HepG2 (cell line): Measurements from ENCODE around the gene RBP4. TPM values are rescaled to one million over a fixed set of nuclear protein-coding genes. Genes with fewer than 3 reads are reported as not detected.

ENCODE experiments used
- ARNTL ChIP-seq: sonication (generic); formaldehyde crosslinking; IDR thresholded peaks from 2 replicates; pipeline ENCODE4 v1.4.0; 2020; ENCODE audit warnings: mild to moderate bottlenecking, missing genetic modification reagents
- GATAD1 ChIP-seq: IDR thresholded peaks from 2 replicates; pipeline ENCODE4 v1.6.1; 2016; ENCODE audit warnings: missing genetic modification reagents, missing compliant biosample characterization
- GFI1 ChIP-seq: sonication (generic); formaldehyde crosslinking; IDR thresholded peaks from 2 replicates; pipeline ENCODE4 v1.5.0; 2020; ENCODE audit warnings: missing genetic modification reagents, mild to moderate bottlenecking, borderline replicate concordance
- HIVEP1 ChIP-seq: sonication (generic); formaldehyde crosslinking; IDR thresholded peaks from 2 replicates; pipeline ENCODE4 v1.4.0; 2020; ENCODE audit warnings: mild to moderate bottlenecking, missing genetic modification reagents
- KAT8 ChIP-seq: IDR thresholded peaks from 2 replicates; pipeline ENCODE4 v1.6.1; 2016; ENCODE audit warnings: missing genetic modification reagents, missing compliant biosample characterization
- KLF9 ChIP-seq: IDR thresholded peaks from 2 replicates; pipeline ENCODE4 v1.6.1; 2016; ENCODE audit warnings: low read depth
- MXI1 ChIP-seq: IDR thresholded peaks from 3 replicates; pipeline ENCODE4 v1.6.1; 2012; ENCODE audit warnings: low read depth, low read length, inconsistent platforms, borderline replicate concordance
- RAD21 ChIP-seq: fragments of 450-650 bp; formaldehyde crosslinking; IDR thresholded peaks from 2 replicates; pipeline ENCODE4 v1.5.0; 2020; ENCODE audit warnings: mild to moderate bottlenecking
- RBAK ChIP-seq: sonication (generic); formaldehyde crosslinking; IDR thresholded peaks from 2 replicates; pipeline ENCODE4 v1.5.1; 2020; ENCODE audit warnings: mild to moderate bottlenecking, missing genetic modification reagents
- SMYD3 ChIP-seq: sonication (generic); formaldehyde crosslinking; IDR thresholded peaks from 2 replicates; pipeline ENCODE4 v1.8.1; 2023; ENCODE audit warnings: mild to moderate bottlenecking, missing genetic modification reagents
- SPEN ChIP-seq: sonication (generic); formaldehyde crosslinking; IDR thresholded peaks from 2 replicates; pipeline ENCODE4 v1.5.1; 2020; ENCODE audit warnings: low read depth, mild to moderate bottlenecking, missing genetic modification reagents
- TAF1 ChIP-seq: sonication (generic); formaldehyde crosslinking; IDR thresholded peaks from 2 replicates; pipeline ENCODE4 v1.4.0; 2020; ENCODE audit warnings: missing genetic modification reagents
- ZBTB8A ChIP-seq: sonication (generic); formaldehyde crosslinking; IDR thresholded peaks from 2 replicates; pipeline ENCODE4 v1.4.0; 2020; ENCODE audit warnings: mild to moderate bottlenecking, low read depth, missing genetic modification reagents, borderline replicate concordance
- ZNF205 ChIP-seq: IDR thresholded peaks from 2 replicates; pipeline ENCODE4 v1.6.1; 2018; ENCODE audit warnings: missing biosample characterization, missing genetic modification reagents
- ZNF274 ChIP-seq: sonication (generic); formaldehyde crosslinking; IDR thresholded peaks from 2 replicates; pipeline ENCODE4 v1.5.1; 2020; ENCODE audit warnings: mild to moderate bottlenecking, missing genetic modification reagents
- ZNF501 ChIP-seq: sonication (generic); formaldehyde crosslinking; IDR thresholded peaks from 2 replicates; pipeline ENCODE4 v1.5.1; 2020; ENCODE audit warnings: mild to moderate bottlenecking, moderate library complexity, missing genetic modification reagents
- ZNF530 ChIP-seq: sonication (generic); formaldehyde crosslinking; IDR thresholded peaks from 2 replicates; pipeline ENCODE4 v1.5.0; 2020; ENCODE audit warnings: low read depth, mild to moderate bottlenecking, missing genetic modification reagents
- ZNF746 ChIP-seq: sonication (generic); formaldehyde crosslinking; IDR thresholded peaks from 2 replicates; pipeline ENCODE4 v1.8.0; 2022; ENCODE audit warnings: mild to moderate bottlenecking, missing genetic modification reagents
- ZNF879 ChIP-seq: sonication (generic); formaldehyde crosslinking; IDR thresholded peaks from 2 replicates; pipeline ENCODE4 v1.8.1; 2023; ENCODE audit warnings: missing genetic modification reagents
- ZSCAN20 ChIP-seq: sonication (generic); formaldehyde crosslinking; IDR thresholded peaks from 2 replicates; pipeline ENCODE4 v1.4.0; 2020; ENCODE audit warnings: missing genetic modification reagents, mild to moderate bottlenecking, borderline replicate concordance
- polyA plus RNA-seq, 8 experiments: library from polyadenylated mRNA; depleted of rRNA in 3 of 8; stranded (reverse) in 7 of 8; unstranded in 1 of 8; fragments of >200 nt; fragmentation: Illumina TruSeq in 4 of 8; extraction: Trizol in 4 of 8; gene quantifications; 2 replicates each; pipeline versions ENCODE4 v1.2.1 to v1.2.3, GENCODE V29; 2011 to 2016; ENCODE audit warnings: low read depth in 4 of 8, missing spikeins in 1 of 8, mixed read lengths in 1 of 8; ENCODE audit not compliant: insufficient read depth in 1 of 8
- total RNA-seq, 5 experiments: library from RNA; depleted of rRNA; stranded (reverse); fragments of >200 nt; fragmentation: Illumina TruSeq; extraction: Trizol; gene quantifications; 2 replicates each; pipeline ENCODE4 v1.2.3, GENCODE V29; 2016; ENCODE audit warnings: low read depth in 1 of 5
- TF ChIP-seq, protein P1 (sequence below): sonication (generic); formaldehyde crosslinking; IDR thresholded peaks from 2 replicates; pipeline ENCODE4 v1.5.0; 2020; ENCODE audit warnings: missing genetic modification reagents, mild to moderate bottlenecking, borderline replicate concordance
- TF ChIP-seq, protein P2 (sequence below): sonication (generic); formaldehyde crosslinking; IDR thresholded peaks from 2 replicates; pipeline ENCODE4 v1.4.0; 2020; ENCODE audit warnings: low read depth, mild to moderate bottlenecking, missing genetic modification reagents
- TF ChIP-seq, protein P3 (sequence below): sonication (generic); formaldehyde crosslinking; IDR thresholded peaks from 2 replicates; pipeline ENCODE4 v1.5.0; 2020; ENCODE audit warnings: missing genetic modification reagents
- TF ChIP-seq, protein P4 (sequence below): IDR thresholded peaks from 2 replicates; pipeline ENCODE4 v1.6.1; 2016; ENCODE audit warnings: low read depth, missing genetic modification reagents, missing compliant biosample characterization
- TF ChIP-seq, protein P5 (sequence below): sonication (generic); formaldehyde crosslinking; IDR thresholded peaks from 2 replicates; pipeline ENCODE4 v1.8.0; 2023; ENCODE audit warnings: mild to moderate bottlenecking, missing genetic modification reagents

RBP4 gene
- total and polyA plus RNA-seq, 2 of the 13 experiments (the other 11 are each of a cell fraction or from before 2014, with no cell fraction given): 642 to 931 TPM

DNA sequence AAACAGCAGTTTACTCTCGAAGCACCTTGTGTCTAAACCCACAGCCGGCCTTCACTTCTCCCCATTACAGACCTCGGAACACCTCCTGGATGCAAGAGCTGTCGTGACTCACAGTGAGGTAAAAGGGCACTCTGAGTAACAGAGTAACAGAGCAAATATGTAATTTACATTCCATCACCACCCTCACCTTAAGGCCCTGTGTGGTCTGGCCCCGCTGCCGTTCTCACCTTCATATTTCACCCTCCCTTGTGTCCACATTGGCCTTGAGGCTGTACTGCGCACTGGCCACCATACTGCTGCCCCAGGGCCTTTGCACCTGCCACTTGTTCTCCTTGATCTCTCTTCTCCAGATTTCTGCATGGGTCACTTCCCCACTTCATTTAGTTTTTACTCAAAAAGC lies 21.9 kb downstream of the RBP4 start (continued):
- no peak for TF ChIP-seq ZNF530 (CRISPR knock-in tag)
- TF ChIP-seq TAF1: no peak
- TF ChIP-seq ZNF501: no peak
- TF ChIP-seq ARNTL (CRISPR knock-in tag): no peak
- TF ChIP-seq ZNF879 (CRISPR knock-in tag): no peak
- no peak for TF ChIP-seq ZNF746 (CRISPR knock-in tag)
- no peak for TF ChIP-seq ZSCAN20 (CRISPR knock-in tag)
- no peak for TF ChIP-seq RBAK (CRISPR knock-in tag)
- no peak for TF ChIP-seq KLF9 (CRISPR knock-in tag)
- TF ChIP-seq GATAD1: no peak
- TF ChIP-seq SPEN (CRISPR knock-in tag): no peak
- TF ChIP-seq ZBTB8A (CRISPR knock-in tag): no peak
- TF ChIP-seq MXI1: no peak
- TF ChIP-seq, protein P1, sequence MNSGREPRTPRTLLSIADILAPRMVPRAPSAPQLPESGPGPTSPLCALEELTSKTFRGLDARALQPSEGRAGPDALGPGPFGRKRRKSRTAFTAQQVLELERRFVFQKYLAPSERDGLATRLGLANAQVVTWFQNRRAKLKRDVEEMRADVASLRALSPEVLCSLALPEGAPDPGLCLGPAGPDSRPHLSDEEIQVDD (CRISPR knock-in tag): no peak
- TF ChIP-seq ZNF205 (CRISPR knock-in tag): no peak
- TF ChIP-seq GFI1 (CRISPR knock-in tag): no peak
- no peak for TF ChIP-seq SMYD3 (CRISPR knock-in tag)
- TF ChIP-seq, protein P2, sequence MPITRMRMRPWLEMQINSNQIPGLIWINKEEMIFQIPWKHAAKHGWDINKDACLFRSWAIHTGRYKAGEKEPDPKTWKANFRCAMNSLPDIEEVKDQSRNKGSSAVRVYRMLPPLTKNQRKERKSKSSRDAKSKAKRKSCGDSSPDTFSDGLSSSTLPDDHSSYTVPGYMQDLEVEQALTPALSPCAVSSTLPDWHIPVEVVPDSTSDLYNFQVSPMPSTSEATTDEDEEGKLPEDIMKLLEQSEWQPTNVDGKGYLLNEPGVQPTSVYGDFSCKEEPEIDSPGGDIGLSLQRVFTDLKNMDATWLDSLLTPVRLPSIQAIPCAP (CRISPR knock-in tag): no peak
- TF ChIP-seq, protein P3, sequence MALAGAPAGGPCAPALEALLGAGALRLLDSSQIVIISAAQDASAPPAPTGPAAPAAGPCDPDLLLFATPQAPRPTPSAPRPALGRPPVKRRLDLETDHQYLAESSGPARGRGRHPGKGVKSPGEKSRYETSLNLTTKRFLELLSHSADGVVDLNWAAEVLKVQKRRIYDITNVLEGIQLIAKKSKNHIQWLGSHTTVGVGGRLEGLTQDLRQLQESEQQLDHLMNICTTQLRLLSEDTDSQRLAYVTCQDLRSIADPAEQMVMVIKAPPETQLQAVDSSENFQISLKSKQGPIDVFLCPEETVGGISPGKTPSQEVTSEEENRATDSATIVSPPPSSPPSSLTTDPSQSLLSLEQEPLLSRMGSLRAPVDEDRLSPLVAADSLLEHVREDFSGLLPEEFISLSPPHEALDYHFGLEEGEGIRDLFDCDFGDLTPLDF: no peak
- no peak for TF ChIP-seq ZNF274 (CRISPR knock-in tag)
- no peak for TF ChIP-seq HIVEP1 (CRISPR knock-in tag)
- TF ChIP-seq, protein P4, sequence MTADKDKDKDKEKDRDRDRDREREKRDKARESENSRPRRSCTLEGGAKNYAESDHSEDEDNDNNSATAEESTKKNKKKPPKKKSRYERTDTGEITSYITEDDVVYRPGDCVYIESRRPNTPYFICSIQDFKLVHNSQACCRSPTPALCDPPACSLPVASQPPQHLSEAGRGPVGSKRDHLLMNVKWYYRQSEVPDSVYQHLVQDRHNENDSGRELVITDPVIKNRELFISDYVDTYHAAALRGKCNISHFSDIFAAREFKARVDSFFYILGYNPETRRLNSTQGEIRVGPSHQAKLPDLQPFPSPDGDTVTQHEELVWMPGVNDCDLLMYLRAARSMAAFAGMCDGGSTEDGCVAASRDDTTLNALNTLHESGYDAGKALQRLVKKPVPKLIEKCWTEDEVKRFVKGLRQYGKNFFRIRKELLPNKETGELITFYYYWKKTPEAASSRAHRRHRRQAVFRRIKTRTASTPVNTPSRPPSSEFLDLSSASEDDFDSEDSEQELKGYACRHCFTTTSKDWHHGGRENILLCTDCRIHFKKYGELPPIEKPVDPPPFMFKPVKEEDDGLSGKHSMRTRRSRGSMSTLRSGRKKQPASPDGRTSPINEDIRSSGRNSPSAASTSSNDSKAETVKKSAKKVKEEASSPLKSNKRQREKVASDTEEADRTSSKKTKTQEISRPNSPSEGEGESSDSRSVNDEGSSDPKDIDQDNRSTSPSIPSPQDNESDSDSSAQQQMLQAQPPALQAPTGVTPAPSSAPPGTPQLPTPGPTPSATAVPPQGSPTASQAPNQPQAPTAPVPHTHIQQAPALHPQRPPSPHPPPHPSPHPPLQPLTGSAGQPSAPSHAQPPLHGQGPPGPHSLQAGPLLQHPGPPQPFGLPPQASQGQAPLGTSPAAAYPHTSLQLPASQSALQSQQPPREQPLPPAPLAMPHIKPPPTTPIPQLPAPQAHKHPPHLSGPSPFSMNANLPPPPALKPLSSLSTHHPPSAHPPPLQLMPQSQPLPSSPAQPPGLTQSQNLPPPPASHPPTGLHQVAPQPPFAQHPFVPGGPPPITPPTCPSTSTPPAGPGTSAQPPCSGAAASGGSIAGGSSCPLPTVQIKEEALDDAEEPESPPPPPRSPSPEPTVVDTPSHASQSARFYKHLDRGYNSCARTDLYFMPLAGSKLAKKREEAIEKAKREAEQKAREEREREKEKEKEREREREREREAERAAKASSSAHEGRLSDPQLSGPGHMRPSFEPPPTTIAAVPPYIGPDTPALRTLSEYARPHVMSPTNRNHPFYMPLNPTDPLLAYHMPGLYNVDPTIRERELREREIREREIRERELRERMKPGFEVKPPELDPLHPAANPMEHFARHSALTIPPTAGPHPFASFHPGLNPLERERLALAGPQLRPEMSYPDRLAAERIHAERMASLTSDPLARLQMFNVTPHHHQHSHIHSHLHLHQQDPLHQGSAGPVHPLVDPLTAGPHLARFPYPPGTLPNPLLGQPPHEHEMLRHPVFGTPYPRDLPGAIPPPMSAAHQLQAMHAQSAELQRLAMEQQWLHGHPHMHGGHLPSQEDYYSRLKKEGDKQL: no peak
- no peak for TF ChIP-seq RAD21 (CRISPR knock-in tag)
- TF ChIP-seq KAT8 (CRISPR knock-in tag): no peak
- TF ChIP-seq, protein P5, sequence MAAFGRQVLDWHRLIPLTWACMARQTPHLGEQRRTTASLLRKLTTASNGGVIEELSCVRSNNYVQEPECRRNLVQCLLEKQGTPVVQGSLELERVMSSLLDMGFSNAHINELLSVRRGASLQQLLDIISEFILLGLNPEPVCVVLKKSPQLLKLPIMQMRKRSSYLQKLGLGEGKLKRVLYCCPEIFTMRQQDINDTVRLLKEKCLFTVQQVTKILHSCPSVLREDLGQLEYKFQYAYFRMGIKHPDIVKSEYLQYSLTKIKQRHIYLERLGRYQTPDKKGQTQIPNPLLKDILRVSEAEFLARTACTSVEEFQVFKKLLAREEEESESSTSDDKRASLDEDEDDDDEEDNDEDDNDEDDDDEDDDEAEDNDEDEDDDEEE (CRISPR knock-in tag): no peak
